Mesendoderm (in vitro differentiated cells): ENCODE data around the gene CACNA2D4.

ENCODE experiments used
- DNase-seq: peaks from one replicate; pipeline ENCODE4 v3.0.0; 2013
- H2AK5ac ChIP-seq: 2 replicates; pipeline ENCODE4 v1.6.1; 2013; ENCODE audit warnings: low read length, inconsistent platforms
- H2BK120ac ChIP-seq: 2 replicates; pipeline ENCODE4 v1.6.1; 2013; ENCODE audit warnings: low read depth, mild to moderate bottlenecking, low read length, moderate library complexity, mixed read lengths
- H2BK15ac ChIP-seq: replicated peaks from 2 replicates; pipeline ENCODE4 v1.6.1; 2013; ENCODE audit warnings: low read depth, mild to moderate bottlenecking, moderate library complexity
- H2BK5ac ChIP-seq: 2 replicates; pipeline ENCODE4 v1.6.1; 2013; ENCODE audit warnings: low read length, inconsistent platforms
- H3K18ac ChIP-seq: 2 replicates; pipeline ENCODE4 v1.6.1; 2013; ENCODE audit warnings: mild to moderate bottlenecking, low read length, mixed read lengths
- H3K23ac ChIP-seq: one replicate; pipeline ENCODE4 v1.6.1; 2013; ENCODE audit warnings: low read length
- H3K27ac ChIP-seq: 2 replicates; pipeline ENCODE4 v1.5.1; 2013; ENCODE audit warnings: low read depth, mild to moderate bottlenecking, inconsistent platforms, low read length, moderate library complexity
- H3K27me3 ChIP-seq: 2 replicates; pipeline ENCODE4 v1.6.1; 2013; ENCODE audit warnings: low read length, control low read depth, mild to moderate bottlenecking, inconsistent platforms; ENCODE audit not compliant: insufficient read depth, poor library complexity
- H3K36me3 ChIP-seq: 2 replicates; pipeline ENCODE4 v1.6.1; 2013; ENCODE audit warnings: low read length, inconsistent platforms; ENCODE audit not compliant: control insufficient read depth, insufficient read depth
- H3K4ac ChIP-seq: one replicate; pipeline ENCODE4 v1.6.1; 2013; ENCODE audit warnings: low read depth, mild to moderate bottlenecking, low read length, moderate library complexity
- H3K4me1 ChIP-seq: 2 replicates; pipeline ENCODE4 v1.6.1; 2013; ENCODE audit warnings: low read depth, low read length, inconsistent platforms; ENCODE audit not compliant: control insufficient read depth
- H3K4me2 ChIP-seq: 2 replicates; pipeline ENCODE4 v1.6.1; 2013; ENCODE audit warnings: low read length
- H3K4me3 ChIP-seq: 2 replicates; pipeline ENCODE4 v1.5.1; 2013; ENCODE audit warnings: mild to moderate bottlenecking, low read length
- H3K56ac ChIP-seq: one replicate; pipeline ENCODE4 v1.6.1; 2013; ENCODE audit warnings: low read length
- H3K79me1 ChIP-seq: 2 replicates; pipeline ENCODE4 v1.6.1; 2013; ENCODE audit warnings: low read length, inconsistent platforms
- H3K79me2 ChIP-seq: 2 replicates; pipeline ENCODE4 v1.6.1; 2013; ENCODE audit warnings: mild to moderate bottlenecking, low read length; ENCODE audit not compliant: control insufficient read depth, insufficient read depth
- H3K9ac ChIP-seq: 2 replicates; pipeline ENCODE4 v1.6.1; 2013; ENCODE audit warnings: low read length, inconsistent platforms
- H4K5ac ChIP-seq: one replicate; pipeline ENCODE4 v1.6.1; 2013; ENCODE audit warnings: low read length
- H4K8ac ChIP-seq: one replicate; pipeline ENCODE4 v1.6.1; 2013; ENCODE audit warnings: low read depth, mild to moderate bottlenecking, control low read depth, low read length, moderate library complexity
- WGBS: extraction: QIAGEN DNeasy Blood & Tissue Kit; methylation state at CpG from one replicate; pipeline ENCODE4 v1.1.7; 2013; ENCODE audit warnings: low lambda C conversion rate, missing lambda C conversion rate; ENCODE audit not compliant: insufficient coverage; ENCODE audit errors: extremely low coverage; 5-methylcytosine and 5-hydroxymethylcytosine counted together

CACNA2D4 gene

DNA sequence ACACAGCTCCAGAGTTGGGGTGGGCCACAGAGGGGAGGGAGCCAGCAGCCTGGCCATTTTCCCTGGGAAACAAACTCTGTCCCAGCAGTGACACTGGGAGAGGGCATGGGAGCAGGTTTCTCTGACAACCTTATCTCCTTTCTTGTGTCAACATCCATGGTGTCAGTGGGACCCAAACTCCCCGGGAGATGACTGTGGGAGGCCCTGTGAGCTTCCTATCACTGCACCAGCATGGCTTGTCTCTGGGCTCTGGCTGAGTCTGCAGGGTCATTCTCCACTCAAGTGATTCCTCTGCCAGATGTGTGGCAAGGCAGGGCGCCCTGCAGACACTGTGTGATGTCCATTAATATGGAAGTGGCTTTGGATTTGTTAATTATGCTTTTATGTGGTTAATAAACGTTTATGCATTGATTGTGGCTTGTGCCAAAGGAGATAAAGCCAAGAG lies 88.0 kb downstream of the CACNA2D4 start:
- Histone ChIP-seq H3K27me3 (no peaks in the 10 kb centered on the region), H3K4me1 (peaks cover 1% of the 10 kb centered on the region), H3K27ac (no peak overlapping the region), H2BK120ac (no peak overlapping the region), H3K4ac (no peak overlapping the region), H3K79me1 (no peaks in the 10 kb centered on the region), H2AK5ac (no peak overlapping the region), H3K23ac (no peak overlapping the region), H3K56ac (no peak overlapping the region), H3K79me2 (no peaks in the 10 kb centered on the region), H4K8ac (no peak overlapping the region), H2BK5ac (no peak overlapping the region), H4K5ac (no peak overlapping the region), H3K4me3 (no peak overlapping the region), H2BK15ac (no peak overlapping the region), H3K4me2 (no peak overlapping the region), H3K18ac (no peak overlapping the region), H3K36me3 (no peaks in the 10 kb centered on the region), H3K9ac (no peak overlapping the region)
- DNase-seq: no peak
- no CpG with 5 or more reads among the region's 3 CpGs for WGBS

DNA sequence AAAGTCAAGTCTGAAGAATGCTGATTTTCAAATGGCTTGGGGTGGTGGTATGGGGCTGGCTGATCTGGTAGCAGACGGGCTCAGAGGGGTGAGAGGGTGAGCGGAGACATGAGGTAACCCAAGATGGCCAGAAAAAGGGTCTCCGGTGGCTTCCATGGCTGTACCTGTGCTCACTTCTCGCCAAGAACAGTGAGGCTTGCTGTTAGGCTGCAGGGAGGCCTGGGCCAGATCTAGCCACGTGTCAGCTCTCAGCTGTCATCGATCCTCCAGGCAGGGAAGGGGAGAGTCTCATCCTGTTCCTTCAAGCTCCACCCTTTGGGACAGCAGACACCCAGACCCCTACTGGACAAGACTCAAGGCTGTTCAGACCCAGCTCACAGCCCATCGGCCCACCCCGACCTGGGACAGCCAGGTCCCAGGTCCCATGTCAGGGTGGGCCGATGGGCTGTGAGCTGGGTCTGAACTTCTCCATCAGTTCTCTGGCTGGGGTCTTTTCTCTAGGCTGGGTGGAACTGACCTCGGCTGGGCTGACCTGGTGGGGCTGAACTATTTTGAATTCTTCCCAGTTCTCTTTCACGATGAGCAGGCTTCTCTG lies 89.0 kb downstream of the CACNA2D4 start:
- Histone ChIP-seq H3K27me3 (no peaks in the 10 kb centered on the region), H3K18ac (no peak overlapping the region)

DNA sequence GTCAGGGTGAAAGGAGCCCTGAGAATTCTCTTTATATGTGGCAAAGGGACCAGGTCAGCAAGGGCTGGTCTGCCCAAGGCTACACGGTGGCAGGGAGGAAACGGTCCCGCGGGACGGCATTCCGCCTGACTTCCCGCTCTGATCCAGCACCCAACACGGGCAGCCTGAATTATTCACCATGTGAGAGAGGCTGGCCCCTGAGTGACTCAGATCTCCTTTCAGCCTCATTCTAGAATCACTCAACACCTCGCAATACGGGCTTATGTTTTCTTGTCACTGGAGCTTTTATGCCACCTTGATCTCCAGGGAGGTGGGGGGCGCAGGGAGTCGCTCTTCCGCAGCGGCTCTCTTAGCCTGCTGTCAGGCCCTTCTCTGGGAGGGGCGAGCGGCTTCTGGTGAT lies 89.6 kb downstream of the CACNA2D4 start:
- Histone ChIP-seq H2BK5ac (no peak overlapping the region), H3K4me1 (peaks cover 1% of the 10 kb centered on the region), H3K23ac (no peak overlapping the region), H3K27me3 (no peaks in the 10 kb centered on the region), H3K18ac (no peak overlapping the region), H3K27ac (no peak overlapping the region), H3K4me2 (no peak overlapping the region), H4K8ac (no peak overlapping the region), H3K4ac (no peak overlapping the region), H4K5ac (no peak overlapping the region), H3K4me3 (no peak overlapping the region), H3K79me1 (no peaks in the 10 kb centered on the region), H2AK5ac (no peak overlapping the region), H3K9ac (no peak overlapping the region), H3K36me3 (no peaks in the 10 kb centered on the region), H2BK120ac (no peak overlapping the region), H3K79me2 (no peaks in the 10 kb centered on the region), H2BK15ac (no peak overlapping the region), H3K56ac (no peak overlapping the region)
- WGBS: no CpG with 5 or more reads among the region's 16 CpGs
- no peak for DNase-seq

More for the DNA sequence above, 89.0 kb downstream of the CACNA2D4 start:
- H3K4ac ChIP-seq: no peak overlapping the region
- no peak overlapping the region for H3K56ac ChIP-seq
- H3K79me1 ChIP-seq: no peaks in the 10 kb centered on the region
- DNase-seq: no peak
- no peak overlapping the region for H3K27ac ChIP-seq
- no peak overlapping the region for H4K5ac ChIP-seq
- H3K4me2 ChIP-seq: no peak overlapping the region
- H3K36me3 ChIP-seq: no peaks in the 10 kb centered on the region
- H3K9ac ChIP-seq: no peak overlapping the region
- H4K8ac ChIP-seq: no peak overlapping the region
- no peak overlapping the region for H2BK15ac ChIP-seq
- peaks cover 1% of the 10 kb centered on the region for H3K4me1 ChIP-seq
- no CpG with 5 or more reads among the region's 11 CpGs for WGBS
- H2BK5ac ChIP-seq: no peak overlapping the region
- no peak overlapping the region for H3K23ac ChIP-seq
- H3K79me2 ChIP-seq: no peaks in the 10 kb centered on the region
- H2BK120ac ChIP-seq: no peak overlapping the region
- H2AK5ac ChIP-seq: no peak overlapping the region
- H3K4me3 ChIP-seq: no peak overlapping the region

DNA sequence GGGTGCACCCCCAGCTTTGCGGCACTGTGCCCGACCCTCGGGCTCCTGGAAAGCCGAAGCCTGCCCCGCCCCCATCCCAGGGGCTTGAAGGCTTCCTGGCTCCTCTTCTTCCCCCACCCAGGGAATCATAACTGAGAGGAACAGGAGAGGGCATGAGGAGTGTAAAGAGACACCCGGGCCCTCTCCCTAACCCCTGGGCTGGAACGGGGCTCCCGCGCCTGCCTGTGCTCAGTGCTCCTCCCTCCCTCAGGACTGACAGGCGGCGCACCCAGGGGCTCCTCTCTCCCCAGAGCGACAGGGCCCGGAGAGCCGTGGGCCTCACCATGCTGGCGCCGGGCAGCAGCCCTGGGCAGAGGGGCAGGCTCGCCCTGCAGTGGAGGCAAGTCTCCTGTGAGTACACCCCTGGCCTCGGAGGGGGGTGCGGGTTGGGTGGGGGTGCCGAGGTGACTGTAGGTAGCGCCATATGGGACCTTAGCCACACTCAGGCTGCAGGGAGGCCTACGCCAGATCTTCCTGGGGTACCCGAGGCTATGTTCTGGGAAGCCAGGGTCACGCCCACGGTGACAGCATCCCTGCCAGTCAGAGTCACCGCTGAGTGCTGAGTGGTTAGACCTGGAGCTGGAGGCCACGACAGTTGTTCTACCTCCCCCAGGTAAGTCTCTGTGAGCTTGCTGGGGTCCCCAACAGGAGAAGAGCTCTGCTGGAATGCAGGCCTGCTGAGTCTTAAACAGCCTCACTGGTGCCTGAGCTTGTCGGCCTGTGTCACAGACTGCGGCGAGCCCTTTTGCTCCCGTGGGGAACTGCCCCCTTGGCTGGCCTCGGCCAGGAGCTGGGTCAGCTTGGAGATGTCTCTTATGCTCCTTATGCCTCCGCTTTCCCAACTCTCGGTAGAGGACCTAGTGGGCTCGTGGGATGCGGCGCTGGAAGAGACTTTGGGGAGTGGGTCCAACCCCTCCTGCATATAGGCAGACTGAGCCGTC lies 90.3 kb downstream of the CACNA2D4 start:
- no peak overlapping the region for H3K4me3 ChIP-seq
- H3K4ac ChIP-seq: no peak overlapping the region
- DNase-seq: no peak
- peaks cover 1% of the 10 kb centered on the region for H3K4me1 ChIP-seq
- no peak overlapping the region for H2BK15ac ChIP-seq
- no peaks in the 10 kb centered on the region for H3K79me2 ChIP-seq
- no peak overlapping the region for H2BK120ac ChIP-seq
- no peak overlapping the region for H2AK5ac ChIP-seq
- H2BK5ac ChIP-seq: no peak overlapping the region
- H4K5ac ChIP-seq: no peak overlapping the region
- no peaks in the 10 kb centered on the region for H3K27me3 ChIP-seq
- H3K36me3 ChIP-seq: no peaks in the 10 kb centered on the region
- no peak overlapping the region for H3K27ac ChIP-seq
- WGBS: no CpG with 5 or more reads among the region's 38 CpGs
- no peak overlapping the region for H3K56ac ChIP-seq
- no peak overlapping the region for H3K18ac ChIP-seq
- no peak overlapping the region for H3K23ac ChIP-seq
- no peaks in the 10 kb centered on the region for H3K79me1 ChIP-seq
- H3K9ac ChIP-seq: no peak overlapping the region
- H4K8ac ChIP-seq: no peak overlapping the region
- H3K4me2 ChIP-seq: no peak overlapping the region

DNA sequence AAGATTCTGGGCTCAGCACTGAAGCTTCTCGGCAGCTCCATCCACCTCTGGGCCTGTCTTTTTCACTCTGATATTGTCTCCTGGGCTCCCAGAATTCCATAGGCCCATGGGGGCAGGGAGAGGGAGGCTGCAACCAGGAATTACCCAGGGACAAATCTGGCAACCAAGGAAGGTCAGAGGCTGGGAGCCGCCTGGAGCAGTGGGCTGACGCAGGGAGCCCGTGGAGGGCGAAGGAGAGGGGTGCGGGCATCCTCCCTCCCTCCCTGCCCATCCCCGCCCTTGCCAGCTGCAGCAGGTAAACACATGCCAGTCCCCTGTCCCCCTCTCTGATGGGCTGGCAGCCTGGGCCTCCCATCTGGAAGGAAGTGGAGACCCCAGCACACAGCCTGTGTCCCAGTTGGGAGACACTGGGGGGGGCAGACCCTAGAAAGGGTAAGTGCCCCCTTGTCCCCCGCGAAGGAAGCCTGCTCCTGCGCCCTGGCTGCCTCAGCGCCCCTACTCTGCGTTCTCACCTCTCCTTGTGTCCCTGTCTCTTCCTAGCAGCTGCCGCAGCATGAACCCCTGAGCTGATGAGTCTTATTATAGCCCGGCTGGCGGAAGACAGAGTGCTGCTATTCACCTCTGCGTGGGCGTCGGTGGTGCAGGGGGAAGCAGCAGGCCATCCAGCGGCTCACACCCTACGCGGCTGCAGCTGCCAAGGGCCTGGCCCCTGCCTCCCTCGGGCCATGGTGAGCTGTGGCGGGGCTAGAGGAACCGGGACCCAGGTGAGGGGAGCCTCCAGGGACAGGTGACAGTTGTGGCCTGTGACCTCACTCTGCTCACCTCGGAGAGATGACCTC lies 91.4 kb downstream of the CACNA2D4 start:
- Histone ChIP-seq H3K4me2 (no peak overlapping the region), H3K4me1 (peaks cover 1% of the 10 kb centered on the region), H3K4me3 (no peak overlapping the region), H3K4ac (no peak overlapping the region), H3K79me2 (no peaks in the 10 kb centered on the region), H3K36me3 (no peaks in the 10 kb centered on the region), H3K79me1 (no peaks in the 10 kb centered on the region), H3K9ac (no peak overlapping the region), H3K18ac (no peak overlapping the region), H3K27me3 (no peaks in the 10 kb centered on the region), H4K5ac (no peak overlapping the region), H2BK5ac (no peak overlapping the region), H3K56ac (no peak overlapping the region), H4K8ac (no peak overlapping the region), H2BK15ac (no peak overlapping the region), H2BK120ac (no peak overlapping the region), H2AK5ac (no peak overlapping the region), H3K23ac (no peak overlapping the region), H3K27ac (no peak overlapping the region)
- no CpG with 5 or more reads among the region's 25 CpGs for WGBS
- DNase-seq: no peak
